WTC11 (cell line): ENCODE data around the gene PYCARD. TPM values are rescaled to one million over a fixed set of nuclear protein-coding genes. Genes with fewer than 3 reads are reported as not detected.
A peak's percentile ranks its signal among the peaks of the same experiment; 100 is the strongest.
"Not testable (repeated sequence)": the region's sequence is repeated elsewhere in the genome, so short reads cannot be mapped to it uniquely, and the experiment has no call there.

Experiments used
- ATAC-seq: fragments of 200-7000 bp; cut with Tn5 transposase; 2 replicates; pipeline ENCODE4 v1.10.0; 2021; ENCODE audit warnings: mild to moderate bottlenecking, moderate library complexity
- CTCF ChIA-PET: fragments of 300-600 bp; sonication (Branson Sonifier 250); formaldehyde crosslinking; loops from one replicate; lab custom pipeline; 2021; ENCODE audit warnings: antibody characterized with exemption; lab: Charles Lee
- POLR2A ChIA-PET: fragments of 350-600 bp; sonication (Branson Sonifier 250); formaldehyde crosslinking; loops from one replicate; lab custom pipeline; 2021; ENCODE audit warnings: antibody characterized with exemption; lab: Charles Lee
- DNase-seq: peaks from one replicate; pipeline ENCODE4 v3.0.0; 2021; ENCODE audit warnings: low spot score
- H3K27ac Mint-ChIP-seq: 2 replicates; pipeline ENCODE4 v1.8.0; 2021; ENCODE audit warnings: mixed read lengths
- H3K27me3 Mint-ChIP-seq: 2 replicates; pipeline ENCODE4 v1.8.0; 2021; ENCODE audit warnings: low read depth, mild to moderate bottlenecking, moderate library complexity, mixed read lengths
- H3K36me3 Mint-ChIP-seq: 2 replicates; pipeline ENCODE4 v1.8.0; 2021; ENCODE audit warnings: mixed read lengths
- H3K4me1 Mint-ChIP-seq: 2 replicates; pipeline ENCODE4 v1.8.0; 2022; ENCODE audit warnings: mixed read lengths
- H3K4me3 Mint-ChIP-seq: 2 replicates; pipeline ENCODE4 v1.8.0; 2021; ENCODE audit warnings: mild to moderate bottlenecking, moderate library complexity, mixed read lengths
- H3K9me3 Mint-ChIP-seq: 2 replicates; pipeline ENCODE4 v1.8.0; 2021; ENCODE audit warnings: mixed read lengths
- E2F5 ChIP-seq: sonication (generic); formaldehyde crosslinking; IDR thresholded peaks from 2 replicates; pipeline ENCODE4 v1.8.1; 2022; ENCODE audit warnings: mild to moderate bottlenecking, moderate library complexity, missing genetic modification reagents
- ELF4 ChIP-seq: sonication (generic); formaldehyde crosslinking; IDR thresholded peaks from 2 replicates; pipeline ENCODE4 v1.8.1; 2022; ENCODE audit warnings: low read depth, mild to moderate bottlenecking, moderate library complexity, missing genetic modification reagents
- EMX1 ChIP-seq: fragments of 250-450 bp; sonication (Bioruptor Pico); IDR thresholded peaks from 2 replicates; pipeline ENCODE4 v1.8.0; 2021; ENCODE audit warnings: mild to moderate bottlenecking
- ESRRA ChIP-seq: sonication (generic); formaldehyde crosslinking; IDR thresholded peaks from 2 replicates; pipeline ENCODE4 v1.8.1; 2022; ENCODE audit warnings: mild to moderate bottlenecking, missing genetic modification reagents, borderline replicate concordance
- FOXJ3 ChIP-seq: sonication (generic); formaldehyde crosslinking; IDR thresholded peaks from 2 replicates; pipeline ENCODE4 v1.9.0; 2021; ENCODE audit warnings: missing genetic modification reagents, mild to moderate bottlenecking, borderline replicate concordance
- GTF2I ChIP-seq: fragments of 250-450 bp; sonication (Bioruptor Pico); conservative IDR thresholded peaks from 2 replicates; pipeline ENCODE4 v1.4.0; 2021; ENCODE audit warnings: mild to moderate bottlenecking
- MAX ChIP-seq: sonication (generic); formaldehyde crosslinking; IDR thresholded peaks from 2 replicates; pipeline ENCODE4 v1.8.0; 2022; ENCODE audit warnings: mild to moderate bottlenecking, missing genetic modification reagents
- MLX ChIP-seq: sonication (generic); formaldehyde crosslinking; IDR thresholded peaks from 2 replicates; pipeline ENCODE4 v1.8.1; 2023; ENCODE audit warnings: mild to moderate bottlenecking, missing genetic modification reagents, moderate library complexity
- MYBL2 ChIP-seq: sonication (generic); formaldehyde crosslinking; IDR thresholded peaks from 2 replicates; pipeline ENCODE4 v1.8.1; 2023; ENCODE audit warnings: mild to moderate bottlenecking, moderate library complexity, missing genetic modification reagents
- PRDM15 ChIP-seq: sonication (generic); formaldehyde crosslinking; IDR thresholded peaks from 2 replicates; pipeline ENCODE4 v1.8.0; 2022; ENCODE audit warnings: missing genetic modification reagents
- SMAD3 ChIP-seq: sonication (generic); formaldehyde crosslinking; IDR thresholded peaks from 2 replicates; pipeline ENCODE4 v1.8.0; 2022; ENCODE audit warnings: missing genetic modification reagents, mild to moderate bottlenecking, borderline replicate concordance
- SMAD4 ChIP-seq: sonication (generic); formaldehyde crosslinking; IDR thresholded peaks from 2 replicates; pipeline ENCODE4 v1.8.0; 2022; ENCODE audit warnings: mild to moderate bottlenecking, missing genetic modification reagents
- SOX15 ChIP-seq: fragments of 250-450 bp; sonication (Bioruptor Pico); IDR thresholded peaks from 2 replicates; pipeline ENCODE4 v1.9.0; 2021; ENCODE audit warnings: mild to moderate bottlenecking
- SP1 ChIP-seq: sonication (generic); formaldehyde crosslinking; conservative IDR thresholded peaks from 2 replicates; pipeline ENCODE4 v1.8.1; 2022; ENCODE audit warnings: missing genetic modification reagents
- TCF7 ChIP-seq: sonication (generic); formaldehyde crosslinking; IDR thresholded peaks from 2 replicates; pipeline ENCODE4 v1.8.0; 2022; ENCODE audit warnings: mild to moderate bottlenecking, low read depth, missing genetic modification reagents, moderate library complexity
- TEAD1 ChIP-seq: sonication (generic); formaldehyde crosslinking; IDR thresholded peaks from 2 replicates; pipeline ENCODE4 v1.8.0; 2022; ENCODE audit warnings: mild to moderate bottlenecking, missing genetic modification reagents
- USF2 ChIP-seq: sonication (generic); formaldehyde crosslinking; IDR thresholded peaks from 2 replicates; pipeline ENCODE4 v1.8.1; 2023; ENCODE audit warnings: mild to moderate bottlenecking, missing genetic modification reagents, moderate library complexity
- ZNF121 ChIP-seq: sonication (generic); formaldehyde crosslinking; IDR thresholded peaks from 2 replicates; pipeline ENCODE4 v1.8.0; 2023; ENCODE audit warnings: missing genetic modification reagents
- ZNF138 ChIP-seq: sonication (generic); formaldehyde crosslinking; conservative IDR thresholded peaks from 2 replicates; pipeline ENCODE4 v1.8.1; 2022; ENCODE audit warnings: mild to moderate bottlenecking, moderate library complexity, missing genetic modification reagents
- ZNF232 ChIP-seq: sonication (generic); formaldehyde crosslinking; IDR thresholded peaks from 2 replicates; pipeline ENCODE4 v1.8.0; 2022; ENCODE audit warnings: mild to moderate bottlenecking, missing genetic modification reagents
- ZNF416 ChIP-seq: fragments of 250-450 bp; sonication (Bioruptor Pico); IDR thresholded peaks from 2 replicates; pipeline ENCODE4 v1.9.0; 2021; ENCODE audit warnings: mild to moderate bottlenecking, inconsistent platforms
- ZNF425 ChIP-seq: fragments of 250-450 bp; sonication (Bioruptor Pico); conservative IDR thresholded peaks from 2 replicates; pipeline ENCODE4 v1.9.0; 2021; ENCODE audit warnings: mild to moderate bottlenecking
- ZNF671 ChIP-seq: fragments of 250-450 bp; sonication (Bioruptor Pico); IDR thresholded peaks from 2 replicates; pipeline ENCODE4 v1.8.0; 2021; ENCODE audit warnings: mild to moderate bottlenecking
- total RNA-seq: library from RNA; stranded (reverse); gene quantifications from 3 replicates; pipeline ENCODE4 v1.2.3, GENCODE V29; 2021

PYCARD gene
- total RNA-seq, 1 experiment from 2014 or later, result 35.2 TPM

- peak overlapping the region; percentile 95 for H3K4me3 Mint-ChIP-seq
- ATAC-seq, result no peak; the same call in 1 of the 2 replicates
- POLR2A ChIA-PET, result interaction anchor here (0.5 to 3.5 kb wide), 18 partner anchors 10 to 535 kb away, joined by 3 to 24 read pairs (median 6); partner anchors contain the start of genes KAT8, PRSS8, PYCARD and ZNF646
Observed at GRCh38 chr16:31179219-31179746, 23.3 kb downstream of the PYCARD start.

GRCh38 chr16:31177136-31177535 is 25.4 kb downstream of the PYCARD start:
- CTCF ChIA-PET, result interaction anchor here (0.6 to 2.1 kb wide), 2 partner anchors 35 to 59 kb away, joined by 3 to 8 read pairs; no protein-coding TSS in a partner anchor
- Mint-ChIP-seq H3K4me1 (peaks cover 20% of the 10 kb centered on the region), H3K9me3 (peaks cover 6% of the 10 kb centered on the region), H3K36me3 (peaks cover 13% of the 10 kb centered on the region), H3K27ac (no peak overlapping the region), H3K4me3 (no peak overlapping the region), H3K27me3 (no peaks in the 10 kb centered on the region)
- TF ChIP-seq MYBL2 (CRISPR knock-in tag) (no peak), PRDM15 (CRISPR knock-in tag) (no peak), EMX1 (CRISPR knock-in tag) (no peak), E2F5 (CRISPR knock-in tag) (no peak), TCF7 (CRISPR knock-in tag) (no peak), FOXJ3 (CRISPR knock-in tag) (no peak), MAX (CRISPR knock-in tag) (no peak), SOX15 (CRISPR knock-in tag) (no peak), ZNF232 (CRISPR knock-in tag) (no peak), ZNF671 (CRISPR knock-in tag) (no peak), GTF2I (CRISPR knock-in tag) (no peak), SP1 (CRISPR knock-in tag) (no peak), ZNF425 (CRISPR knock-in tag) (no peak), ZNF138 (CRISPR knock-in tag) (no peak), MLX (CRISPR knock-in tag) (no peak), USF2 (CRISPR knock-in tag) (no peak), SMAD3 (CRISPR knock-in tag) (no peak), ESRRA (CRISPR knock-in tag) (no peak), ZNF416 (CRISPR knock-in tag) (no peak)
- DNase-seq (no peak), ATAC-seq (no peak)
- POLR2A ChIA-PET, result interaction anchor here (0.7 kb wide), 1 partner anchor 11 kb away, joined by 3 read pairs; no protein-coding TSS in a partner anchor

More at GRCh38 chr16:31179219-31179746, 23.3 kb downstream of the PYCARD start:
- peaks cover 34% of the 10 kb centered on the region for H3K36me3 Mint-ChIP-seq
- CTCF ChIA-PET, result interaction anchor here (1.3 to 1.8 kb wide), 4 partner anchors 37 to 226 kb away, joined by 3 to 18 read pairs (median 4); partner anchors contain the start of gene KAT8
- H3K27me3 Mint-ChIP-seq, result no peaks in the 10 kb centered on the region
- H3K4me1 Mint-ChIP-seq, result peaks cover 31% of the 10 kb centered on the region
- H3K9me3 Mint-ChIP-seq, result no peaks in the 10 kb centered on the region
- TF ChIP-seq GTF2I (CRISPR knock-in tag) (peak; percentile 80), SMAD4 (CRISPR knock-in tag) (peak; percentile 49; the same call in 1 of the 2 replicates), ELF4 (no peak), TEAD1 (no peak), ZNF121 (CRISPR knock-in tag) (peak; percentile 54)
- no peak for DNase-seq
- H3K27ac Mint-ChIP-seq, result peak overlapping the region; percentile 100

- POLR2A ChIA-PET, H3K27me3 Mint-ChIP-seq, H3K36me3 Mint-ChIP-seq, ATAC-seq, H3K4me3 Mint-ChIP-seq, CTCF ChIA-PET, DNase-seq: not testable (repeated sequence)
- H3K27ac Mint-ChIP-seq, result peak overlapping the region; percentile 9; the same call in 1 of the 2 replicates
- H3K4me1 Mint-ChIP-seq, result peaks cover 16% of the 10 kb centered on the region
- peaks cover 11% of the 10 kb centered on the region for H3K9me3 Mint-ChIP-seq
Observed at GRCh38 chr16:31170048-31170447, 32.5 kb downstream of the PYCARD start.
